Neuronal stem cell (in vitro differentiated cells): ENCODE data around the gene GJB4.

ENCODE experiments used
- DNase-seq: peaks from one replicate; pipeline ENCODE4 v3.0.0-alpha.2; 2013; ENCODE audit warnings: low spot score
- H2AFZ ChIP-seq: one replicate; pipeline ENCODE4 v1.6.1; 2013; ENCODE audit warnings: mild to moderate bottlenecking, low read length, inconsistent platforms
- H2AK5ac ChIP-seq: 2 replicates; pipeline ENCODE4 v1.6.1; 2013; ENCODE audit warnings: low read depth, mild to moderate bottlenecking, inconsistent platforms, low read length, moderate library complexity, mixed read lengths
- H2BK120ac ChIP-seq: 2 replicates; pipeline ENCODE4 v1.6.1; 2013; ENCODE audit warnings: low read depth, mild to moderate bottlenecking, inconsistent platforms, low read length, moderate library complexity, mixed read lengths
- H2BK12ac ChIP-seq: one replicate; pipeline ENCODE4 v1.6.1; 2013; ENCODE audit warnings: low read length, inconsistent platforms
- H2BK15ac ChIP-seq: 2 replicates; pipeline ENCODE4 v1.6.1; 2013; ENCODE audit warnings: mild to moderate bottlenecking, low read length, inconsistent platforms, mixed read lengths
- H2BK5ac ChIP-seq: one replicate; pipeline ENCODE4 v1.6.1; 2013; ENCODE audit warnings: inconsistent platforms, mild to moderate bottlenecking, low read length, moderate library complexity
- H3K14ac ChIP-seq: one replicate; pipeline ENCODE4 v1.6.1; 2013; ENCODE audit warnings: low read length, inconsistent platforms
- H3K18ac ChIP-seq: 2 replicates; pipeline ENCODE4 v1.6.1; 2013; ENCODE audit warnings: low read length, inconsistent platforms
- H3K23ac ChIP-seq: 2 replicates; pipeline ENCODE4 v1.6.1; 2013; ENCODE audit warnings: low read depth, mild to moderate bottlenecking, mixed read lengths, low read length, inconsistent platforms; ENCODE audit not compliant: poor library complexity
- H3K27ac ChIP-seq: replicated peaks from 3 replicates; pipeline ENCODE4 v1.5.1; 2013; ENCODE audit warnings: low read length, inconsistent platforms
- H3K27me3 ChIP-seq, 3 experiments: 2 replicates each; pipeline ENCODE4 v1.6.1; 2013; ENCODE audit warnings: low read length in 3 of 3, mild to moderate bottlenecking in 2 of 3, inconsistent platforms in 1 of 3, low read depth in 1 of 3, mixed read lengths in 1 of 3, moderate library complexity in 1 of 3; ENCODE audit not compliant: control insufficient read depth in 3 of 3, insufficient read depth in 3 of 3
- H3K36me3 ChIP-seq, 2 donors: replicated peaks in 1 of 2; 2 replicates each; pipeline ENCODE4 v1.6.1; 2013; ENCODE audit warnings: low read length in 2 of 2; ENCODE audit not compliant: control insufficient read depth in 2 of 2, insufficient read depth in 2 of 2
- H3K4ac ChIP-seq: 2 replicates; pipeline ENCODE4 v1.6.1; 2013; ENCODE audit warnings: inconsistent platforms, mild to moderate bottlenecking, low read length, moderate library complexity
- H3K4me1 ChIP-seq, 2 donors: 1 replicate in 1 of 2; 2 replicates in 1 of 2; pipeline ENCODE4 v1.6.1; 2013; ENCODE audit warnings: low read length in 2 of 2, low read depth in 1 of 2; ENCODE audit not compliant: control insufficient read depth in 2 of 2, insufficient read depth in 1 of 2
- H3K4me2 ChIP-seq: one replicate; pipeline ENCODE4 v1.6.1; 2013; ENCODE audit warnings: mild to moderate bottlenecking, low read length, inconsistent platforms; ENCODE audit not compliant: insufficient read depth, poor library complexity, severe bottlenecking
- H3K4me3 ChIP-seq, 2 donors: 2 replicates each; pipeline ENCODE4 v1.5.1; 2013; ENCODE audit warnings: low read length in 2 of 2, mild to moderate bottlenecking in 2 of 2, inconsistent platforms in 1 of 2, moderate library complexity in 1 of 2
- H3K79me1 ChIP-seq: one replicate; pipeline ENCODE4 v1.6.1; 2013; ENCODE audit warnings: low read depth, mild to moderate bottlenecking, inconsistent platforms, low read length, moderate library complexity
- H3K9ac ChIP-seq: one replicate; pipeline ENCODE4 v1.6.1; 2013; ENCODE audit warnings: mild to moderate bottlenecking, low read depth, low read length, inconsistent platforms; ENCODE audit not compliant: poor library complexity
- H3K9me3 ChIP-seq, 2 donors: replicated peaks in 1 of 2; 2 replicates each; pipeline versions ENCODE3 to v1.6.1; 2013; ENCODE audit warnings: low read length in 2 of 2, mild to moderate bottlenecking in 2 of 2, inconsistent platforms in 1 of 2, low read depth in 1 of 2, mixed read lengths in 1 of 2, moderate library complexity in 1 of 2; ENCODE audit not compliant: control insufficient read depth in 2 of 2, insufficient read depth in 1 of 2
- H4K8ac ChIP-seq: one replicate; pipeline ENCODE4 v1.6.1; 2013; ENCODE audit warnings: low read depth, mild to moderate bottlenecking, inconsistent platforms, low read length, moderate library complexity
- H4K91ac ChIP-seq: one replicate; pipeline ENCODE4 v1.6.1; 2013; ENCODE audit warnings: low read length, low read depth, mild to moderate bottlenecking, inconsistent platforms; ENCODE audit not compliant: poor library complexity
- WGBS, 2 donors: extraction: QIAGEN DNeasy Blood & Tissue Kit; methylation state at CpG; one replicate each; pipeline ENCODE4 v1.1.7; 2013; ENCODE audit warnings: missing lambda C conversion rate in 2 of 2, mixed read lengths in 1 of 2; ENCODE audit not compliant: insufficient read length in 2 of 2, insufficient replicate concordance in 1 of 2; ENCODE audit errors: extremely low coverage in 2 of 2; 5-methylcytosine and 5-hydroxymethylcytosine counted together

Gene GJB4

DNA sequence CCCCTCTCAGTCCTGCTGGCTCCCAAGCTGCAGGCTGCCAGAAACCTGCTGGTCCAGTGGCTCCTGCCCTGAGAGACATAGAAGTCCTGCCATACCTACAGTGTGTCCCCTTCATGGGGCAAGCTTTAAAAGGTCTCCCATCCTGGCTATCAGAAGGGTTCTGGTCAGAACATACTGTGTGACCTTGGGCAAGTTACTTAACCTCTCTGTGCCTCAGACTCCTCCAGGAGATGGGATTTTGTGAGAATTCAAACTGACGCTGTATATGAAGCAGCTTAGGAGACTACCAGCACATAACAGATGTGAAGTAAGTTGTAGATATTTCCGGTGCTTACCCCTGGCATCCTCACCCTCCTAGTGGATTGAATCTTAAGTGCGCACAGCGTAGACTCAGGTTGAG, 13.4 kb upstream of the GJB4 start:
- Histone ChIP-seq H4K8ac (no peak overlapping the region), H3K4me3 (no peak overlapping the region), H3K18ac (no peak overlapping the region), H3K4me1 (peaks cover 0 to 13% of the 10 kb centered on the region in 2 donors), H3K27me3 (peaks cover 0 to 36% (median 0%) of the 10 kb centered on the region in 3 experiments), H2BK12ac (no peak overlapping the region), H2BK15ac (no peak overlapping the region), H3K36me3 (no peaks in the 10 kb centered on the region), H3K4ac (no peak overlapping the region), H3K4me2 (no peak overlapping the region), H2BK120ac (no peak overlapping the region), H2BK5ac (no peak overlapping the region), H3K23ac (no peak overlapping the region), H4K91ac (no peak overlapping the region), H3K27ac (no peak overlapping the region), H3K14ac (no peak overlapping the region), H3K9me3 (no peaks in the 10 kb centered on the region), H3K79me1 (no peaks in the 10 kb centered on the region), H2AK5ac (no peak overlapping the region), H2AFZ (no peak overlapping the region), H3K9ac (peak overlapping the region; percentile 45)
- DNase-seq, result no peak
- WGBS, 2 donors, result no CpG with 5 or more reads among the region's 4 CpGs

- Histone ChIP-seq H2AK5ac (peak overlapping the region; percentile 44), H2BK15ac (no peak overlapping the region), H3K4ac (no peak overlapping the region), H2BK12ac (no peak overlapping the region), H2BK120ac (no peak overlapping the region), H3K4me2 (no peak overlapping the region), H3K4me1 (peaks cover 0 to 16% of the 10 kb centered on the region in 2 donors), H3K18ac (peak overlapping the region; percentile 29), H3K79me1 (no peaks in the 10 kb centered on the region), H3K27me3 (peaks cover 0 to 32% (median 0%) of the 10 kb centered on the region in 3 experiments), H4K8ac (no peak overlapping the region), H4K91ac (no peak overlapping the region), H3K9ac (no peak overlapping the region), H3K36me3 (no peaks in the 10 kb centered on the region), H3K4me3 (no peak overlapping the region), H2AFZ (no peak overlapping the region), H3K23ac (no peak overlapping the region), H3K9me3 (no peaks in the 10 kb centered on the region), H3K27ac (no peak overlapping the region), H2BK5ac (peak overlapping the region; percentile 31), H3K14ac (no peak overlapping the region)
- no CpG with 5 or more reads among the region's 18 CpGs for WGBS, 2 donors
- DNase-seq, result no peak
These were observed 12.5 kb upstream of the GJB4 start for GRCh38 chr1:34746785-34747637.

GRCh38 chr1:34747638-34747941, 11.9 kb upstream of the GJB4 start:
- Histone ChIP-seq H3K4ac (no peak overlapping the region), H2BK120ac (no peak overlapping the region), H2AFZ (no peak overlapping the region), H4K91ac (no peak overlapping the region), H3K14ac (no peak overlapping the region), H4K8ac (no peak overlapping the region), H2BK12ac (no peak overlapping the region), H3K36me3 (no peaks in the 10 kb centered on the region), H3K79me1 (no peaks in the 10 kb centered on the region), H3K27ac (no peak overlapping the region), H3K4me1 (peaks cover 0 to 16% of the 10 kb centered on the region in 2 donors), H2BK5ac (peak overlapping the region; percentile 31), H3K9me3 (no peaks in the 10 kb centered on the region), H3K9ac (no peak overlapping the region), H3K27me3 (peaks cover 0 to 34% (median 0%) of the 10 kb centered on the region in 3 experiments), H3K23ac (no peak overlapping the region), H2AK5ac (peak overlapping the region; percentile 44), H3K4me2 (no peak overlapping the region), H3K18ac (peak overlapping the region; percentile 29), H2BK15ac (no peak overlapping the region), H3K4me3 (no peak overlapping the region)
- no peak for DNase-seq
- WGBS, 2 donors, result no CpG with 5 or more reads among the region's 6 CpGs

DNA sequence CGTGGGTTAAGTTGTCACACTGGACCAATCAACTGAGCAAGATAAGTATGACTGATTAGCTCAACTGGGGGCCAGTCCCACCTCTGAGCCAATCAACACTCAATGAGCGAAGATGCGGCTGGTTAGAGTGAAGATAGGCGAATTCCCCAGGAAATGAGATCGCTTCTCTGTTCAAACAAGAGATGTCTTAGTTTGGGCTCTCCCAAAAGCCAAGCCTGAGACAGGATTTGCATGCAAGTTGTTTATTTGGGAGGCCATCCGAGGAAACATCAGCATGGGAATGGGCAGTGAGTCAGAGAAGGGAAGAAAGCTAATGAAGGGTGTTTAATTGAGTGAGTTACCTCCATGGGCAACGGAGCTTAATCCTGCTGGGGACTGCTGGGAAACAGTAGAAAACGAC, 9.5 kb upstream of the GJB4 start:
- H3K23ac ChIP-seq, result no peak overlapping the region
- WGBS, 2 donors, result no CpG with 5 or more reads among the region's 8 CpGs
- no peak overlapping the region for H3K27ac ChIP-seq
- H3K4ac ChIP-seq, result no peak overlapping the region
- no peak overlapping the region for H2AFZ ChIP-seq
- no peak overlapping the region for H3K18ac ChIP-seq
- peaks cover 0 to 46% (median 0%) of the 10 kb centered on the region in 3 experiments for H3K27me3 ChIP-seq
- H2AK5ac ChIP-seq, result no peak overlapping the region
- no peak overlapping the region for H2BK5ac ChIP-seq
- no peak overlapping the region for H4K91ac ChIP-seq
- H3K4me1 ChIP-seq, result peaks cover 0 to 19% of the 10 kb centered on the region in 2 donors
- H3K4me3 ChIP-seq, result no peak overlapping the region
- H3K36me3 ChIP-seq, result no peaks in the 10 kb centered on the region
- no peak overlapping the region for H2BK120ac ChIP-seq
- no peak overlapping the region for H2BK15ac ChIP-seq
- H3K9me3 ChIP-seq, result no peaks in the 10 kb centered on the region
- no peak overlapping the region for H3K4me2 ChIP-seq
- DNase-seq, result no peak
- no peak overlapping the region for H2BK12ac ChIP-seq
- H4K8ac ChIP-seq, result no peak overlapping the region
- H3K14ac ChIP-seq, result no peak overlapping the region
- H3K79me1 ChIP-seq, result no peaks in the 10 kb centered on the region
- no peak overlapping the region for H3K9ac ChIP-seq
